H9 (cell line): ENCODE results near the gene KIRREL3. TPM values are rescaled to one million over a fixed set of nuclear protein-coding genes. Genes with fewer than 3 reads are reported as not detected.

Experiments
- DNase-seq: peaks from one replicate; pipeline ENCODE4 v3.0.0-alpha.2; 2017
- H2AFZ ChIP-seq: one replicate; pipeline ENCODE4 v1.6.1; 2013; ENCODE audit warnings: mild to moderate bottlenecking, low read length, control low read depth, moderate library complexity
- H2AK5ac ChIP-seq: 2 replicates; pipeline ENCODE4 v1.6.1; 2013; ENCODE audit warnings: low read length, control low read depth, mixed read lengths; ENCODE audit not compliant: insufficient read length
- H2BK120ac ChIP-seq: one replicate; pipeline ENCODE4 v1.6.1; 2013; ENCODE audit warnings: low read depth, mild to moderate bottlenecking, low read length, control low read depth, inconsistent platforms; ENCODE audit not compliant: poor library complexity, severe bottlenecking
- H2BK12ac ChIP-seq: 2 replicates; pipeline ENCODE4 v1.6.1; 2013; ENCODE audit warnings: low read length, control low read depth, mixed read lengths, low read depth; ENCODE audit not compliant: insufficient read length
- H2BK15ac ChIP-seq: 2 replicates; pipeline ENCODE4 v1.6.1; 2013; ENCODE audit warnings: low read depth, low read length, control low read depth
- H2BK20ac ChIP-seq: one replicate; pipeline ENCODE4 v1.6.1; 2013; ENCODE audit warnings: low read depth, mild to moderate bottlenecking, low read length, control low read depth, inconsistent platforms; ENCODE audit not compliant: poor library complexity, severe bottlenecking
- H2BK5ac ChIP-seq: 2 replicates; pipeline ENCODE4 v1.6.1; 2013; ENCODE audit warnings: low read length, control low read depth, mixed read lengths; ENCODE audit not compliant: insufficient read length
- H3K14ac ChIP-seq: 2 replicates; pipeline ENCODE4 v1.6.1; 2013; ENCODE audit warnings: low read length, control low read depth; ENCODE audit not compliant: insufficient read depth
- H3K18ac ChIP-seq: 2 replicates; pipeline ENCODE4 v1.6.1; 2013; ENCODE audit warnings: low read depth, mild to moderate bottlenecking, mixed read lengths, low read length, control low read depth; ENCODE audit not compliant: insufficient read length
- H3K23ac ChIP-seq: 2 replicates; pipeline ENCODE4 v1.6.1; 2013; ENCODE audit warnings: low read length, control low read depth, mixed read lengths, low read depth; ENCODE audit not compliant: insufficient read length
- H3K23me2 ChIP-seq: 2 replicates; pipeline ENCODE4 v1.6.1; 2013; ENCODE audit warnings: low read depth, mild to moderate bottlenecking, mixed read lengths, low read length, control low read depth; ENCODE audit not compliant: insufficient read length, poor library complexity, severe bottlenecking
- H3K27ac ChIP-seq: 2 replicates; pipeline ENCODE4 v1.5.1; 2013; ENCODE audit warnings: low read length, control low read depth, mixed read lengths, low read depth; ENCODE audit not compliant: insufficient read length
- H3K27me3 ChIP-seq: 2 replicates; pipeline ENCODE4 v1.6.1; 2013; ENCODE audit warnings: low read length, control low read depth, inconsistent platforms; ENCODE audit not compliant: insufficient read depth
- H3K4ac ChIP-seq: 2 replicates; pipeline ENCODE4 v1.6.1; 2013; ENCODE audit warnings: low read depth, mild to moderate bottlenecking, control low read depth, inconsistent platforms, low read length, moderate library complexity
- H3K4me1 ChIP-seq: 2 replicates; pipeline ENCODE4 v1.6.1; 2013; ENCODE audit warnings: low read length, control low read depth, inconsistent platforms; ENCODE audit not compliant: insufficient read depth
- H3K4me2 ChIP-seq: 2 replicates; pipeline ENCODE4 v1.6.1; 2013; ENCODE audit warnings: low read length, control low read depth, mixed read lengths; ENCODE audit not compliant: insufficient read length, insufficient read depth
- H3K56ac ChIP-seq: 2 replicates; pipeline ENCODE4 v1.6.1; 2013; ENCODE audit warnings: low read depth, mild to moderate bottlenecking, mixed read lengths, low read length, control low read depth; ENCODE audit not compliant: insufficient read length
- H3K79me1 ChIP-seq: 2 replicates; pipeline ENCODE4 v1.6.1; 2013; ENCODE audit warnings: low read depth, mild to moderate bottlenecking, moderate library complexity, low read length, control low read depth, inconsistent platforms; ENCODE audit not compliant: insufficient read depth, poor library complexity, severe bottlenecking
- H3K79me2 ChIP-seq: 2 replicates; pipeline ENCODE4 v1.6.1; 2013; ENCODE audit warnings: low read length, control low read depth, inconsistent platforms; ENCODE audit not compliant: insufficient read depth
- H3K9ac ChIP-seq: 2 replicates; pipeline ENCODE4 v1.6.1; 2013; ENCODE audit warnings: low read length, control low read depth, mixed read lengths; ENCODE audit not compliant: insufficient read length; ENCODE audit errors: extremely low read depth
- H3K9me3 ChIP-seq: one replicate; pipeline ENCODE4 v1.6.1; 2013; ENCODE audit warnings: low read depth, low read length, inconsistent platforms; ENCODE audit not compliant: control insufficient read depth
- H3T11ph ChIP-seq: one replicate; pipeline ENCODE4 v1.6.1; 2013; ENCODE audit warnings: mild to moderate bottlenecking, low read length, control low read depth, inconsistent platforms
- H4K20me1 ChIP-seq: one replicate; pipeline ENCODE4 v1.6.1; 2013; ENCODE audit not compliant: control insufficient read depth, insufficient read length, insufficient read depth
- H4K5ac ChIP-seq: 2 replicates; pipeline ENCODE4 v1.6.1; 2013; ENCODE audit warnings: low read depth, mild to moderate bottlenecking, mixed read lengths, low read length, control low read depth; ENCODE audit not compliant: insufficient read length
- H4K8ac ChIP-seq: replicated peaks from 2 replicates; pipeline ENCODE4 v1.6.1; 2013; ENCODE audit warnings: low read length, control low read depth, mixed read lengths, low read depth; ENCODE audit not compliant: insufficient read length
- H4K91ac ChIP-seq: 2 replicates; pipeline ENCODE4 v1.6.1; 2013; ENCODE audit warnings: low read depth, mild to moderate bottlenecking, moderate library complexity, mixed read lengths, low read length, control low read depth; ENCODE audit not compliant: insufficient read length
- H3K27ac Mint-ChIP-seq, 3 experiments: 2 replicates in 2 of 3; 3 replicates in 1 of 3; pipeline ENCODE4 v1.8.0; 2020 to 2021; ENCODE audit warnings: mixed read lengths in 3 of 3, mild to moderate bottlenecking in 1 of 3, moderate library complexity in 1 of 3
- H3K27me3 Mint-ChIP-seq: 2 replicates; pipeline ENCODE4 v1.8.0; 2021; ENCODE audit warnings: low read depth, mild to moderate bottlenecking, moderate library complexity, mixed read lengths
- H3K36me3 Mint-ChIP-seq, 3 experiments: 2 replicates in 2 of 3; 3 replicates in 1 of 3; pipeline ENCODE4 v1.8.0; 2020 to 2021; ENCODE audit warnings: low read depth in 3 of 3, mixed read lengths in 3 of 3; ENCODE audit not compliant: insufficient read depth in 1 of 3
- H3K4me1 Mint-ChIP-seq, 2 experiments: 2 replicates each; pipeline ENCODE4 v1.8.0; 2020; ENCODE audit warnings: mixed read lengths in 2 of 2
- H3K4me3 Mint-ChIP-seq, 2 experiments: 2 replicates in 1 of 2; 3 replicates in 1 of 2; pipeline ENCODE4 v1.8.0; 2020 to 2021; ENCODE audit warnings: mild to moderate bottlenecking in 2 of 2, mixed read lengths in 2 of 2, moderate library complexity in 1 of 2
- H3K9me3 Mint-ChIP-seq, 2 experiments: 2 replicates in 1 of 2; 3 replicates in 1 of 2; pipeline ENCODE4 v1.8.0; 2020; ENCODE audit warnings: mild to moderate bottlenecking in 2 of 2, mixed read lengths in 2 of 2, moderate library complexity in 1 of 2
- WGBS: extraction: QIAGEN DNeasy Blood & Tissue Kit; methylation state at CpG from one replicate; pipeline ENCODE4 v1.1.7; 2013; ENCODE audit warnings: missing lambda C conversion rate, low lambda C conversion rate, mixed read lengths; ENCODE audit not compliant: insufficient read length; ENCODE audit errors: extremely low coverage; 5-methylcytosine and 5-hydroxymethylcytosine counted together
- total RNA-seq: library from RNA; stranded (reverse); gene quantifications from 2 replicates; pipeline ENCODE4 v1.2.1, GENCODE V29; 2021
- TF ChIP-seq, protein P1 (sequence below): fragments of 200-600 bp; sonication (generic); conservative IDR thresholded peaks from 3 replicates; pipeline ENCODE4 v1.8.0; 2021; ENCODE audit warnings: antibody characterized with exemption, mild to moderate bottlenecking

KIRREL3 gene
- total RNA-seq, 1 experiment from 2014 or later = 0.17 TPM

- no peak overlapping the region for H3K4me2 ChIP-seq
- no peak overlapping the region for H3K56ac ChIP-seq
- H3T11ph ChIP-seq = no peak overlapping the region
- H3K9me3 ChIP-seq = no peaks in the 10 kb centered on the region
- no peaks in the 10 kb centered on the region for H3K79me2 ChIP-seq
- H2BK20ac ChIP-seq = no peak overlapping the region
- no peak overlapping the region for H3K27ac ChIP-seq
- no CpG with 5 or more reads among the region's 4 CpGs for WGBS
- Mint-ChIP-seq H3K27ac (no peak overlapping the region), H3K27me3 (peaks cover 44% of the 10 kb centered on the region), H3K4me3 (no peak overlapping the region), H3K9me3 (no peaks in the 10 kb centered on the region), H3K36me3 (no peaks in the 10 kb centered on the region), H3K4me1 (peaks cover 12 to 18% of the 10 kb centered on the region in 2 experiments)
- H2BK5ac ChIP-seq = no peak overlapping the region
- no peak overlapping the region for H4K5ac ChIP-seq
- H4K8ac ChIP-seq = no peak overlapping the region
- H3K79me1 ChIP-seq = no peaks in the 10 kb centered on the region
- no peak overlapping the region for H2BK15ac ChIP-seq
- H4K91ac ChIP-seq = no peak overlapping the region
- H3K18ac ChIP-seq = no peak overlapping the region
- no peak overlapping the region for H3K9ac ChIP-seq
- H3K23me2 ChIP-seq = no peaks in the 10 kb centered on the region
- no peak for DNase-seq
- H3K23ac ChIP-seq = no peak overlapping the region
- H2BK12ac ChIP-seq = no peak overlapping the region
- TF ChIP-seq, protein P1, sequence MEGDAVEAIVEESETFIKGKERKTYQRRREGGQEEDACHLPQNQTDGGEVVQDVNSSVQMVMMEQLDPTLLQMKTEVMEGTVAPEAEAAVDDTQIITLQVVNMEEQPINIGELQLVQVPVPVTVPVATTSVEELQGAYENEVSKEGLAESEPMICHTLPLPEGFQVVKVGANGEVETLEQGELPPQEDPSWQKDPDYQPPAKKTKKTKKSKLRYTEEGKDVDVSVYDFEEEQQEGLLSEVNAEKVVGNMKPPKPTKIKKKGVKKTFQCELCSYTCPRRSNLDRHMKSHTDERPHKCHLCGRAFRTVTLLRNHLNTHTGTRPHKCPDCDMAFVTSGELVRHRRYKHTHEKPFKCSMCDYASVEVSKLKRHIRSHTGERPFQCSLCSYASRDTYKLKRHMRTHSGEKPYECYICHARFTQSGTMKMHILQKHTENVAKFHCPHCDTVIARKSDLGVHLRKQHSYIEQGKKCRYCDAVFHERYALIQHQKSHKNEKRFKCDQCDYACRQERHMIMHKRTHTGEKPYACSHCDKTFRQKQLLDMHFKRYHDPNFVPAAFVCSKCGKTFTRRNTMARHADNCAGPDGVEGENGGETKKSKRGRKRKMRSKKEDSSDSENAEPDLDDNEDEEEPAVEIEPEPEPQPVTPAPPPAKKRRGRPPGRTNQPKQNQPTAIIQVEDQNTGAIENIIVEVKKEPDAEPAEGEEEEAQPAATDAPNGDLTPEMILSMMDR = no peak
- no peak overlapping the region for H3K4ac ChIP-seq
- H2AK5ac ChIP-seq = no peak overlapping the region
- H2BK120ac ChIP-seq = no peak overlapping the region
- no peak overlapping the region for H3K14ac ChIP-seq
- H3K27me3 ChIP-seq = no peaks in the 10 kb centered on the region
- peaks cover 3% of the 10 kb centered on the region; the same call in 1 of the 2 replicates for H3K4me1 ChIP-seq
- no peaks in the 10 kb centered on the region for H4K20me1 ChIP-seq
- no peak overlapping the region for H2AFZ ChIP-seq
Observed at GRCh38 chr11:126560221-126560620, 440.3 kb downstream of the KIRREL3 start.
